Measurements from ENCODE around the gene ADH5. TPM values are rescaled to one million over a fixed set of nuclear protein-coding genes. Genes with fewer than 3 reads are reported as not detected.
"Not testable (repeated sequence)": the region's sequence is repeated elsewhere in the genome, so short reads cannot be mapped to it uniquely, and the experiment has no call there.

The ADH5 gene
- total RNA-seq, 1 donor from 2014 or later, result 193 TPM

GRCh38 chr4:99054428-99054994, 34.1 kb downstream of the ADH5 start:
- DNase-seq (ENCODE audit: missing footprints) (no peak), ATAC-seq (no peak)
- intact Hi-C loops (cut with DNase I), result no loop called here

DNA sequence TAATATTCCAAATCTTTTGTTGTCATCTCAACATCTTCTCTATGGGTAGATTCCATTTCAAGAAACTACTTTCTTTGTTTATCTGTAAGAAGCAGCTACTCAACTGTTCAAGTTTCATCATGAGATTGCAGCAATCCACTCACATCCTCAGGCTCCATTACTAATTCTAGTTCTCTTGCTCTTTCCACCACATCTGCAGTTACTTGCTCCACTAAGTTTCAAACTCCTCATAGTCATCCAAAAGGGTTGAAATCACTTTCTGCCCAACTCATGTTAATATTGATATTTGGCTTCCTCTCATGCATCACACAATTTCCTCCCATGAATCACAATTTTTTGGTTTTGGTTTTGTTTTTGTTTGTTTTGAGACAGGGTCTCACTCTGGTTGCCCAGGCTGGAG, 35.7 kb downstream of the ADH5 start:
- DNase-seq (ENCODE audit: missing footprints), result no peak
- no peak for ATAC-seq
- intact Hi-C loops (cut with DNase I), result no loop called here

DNA sequence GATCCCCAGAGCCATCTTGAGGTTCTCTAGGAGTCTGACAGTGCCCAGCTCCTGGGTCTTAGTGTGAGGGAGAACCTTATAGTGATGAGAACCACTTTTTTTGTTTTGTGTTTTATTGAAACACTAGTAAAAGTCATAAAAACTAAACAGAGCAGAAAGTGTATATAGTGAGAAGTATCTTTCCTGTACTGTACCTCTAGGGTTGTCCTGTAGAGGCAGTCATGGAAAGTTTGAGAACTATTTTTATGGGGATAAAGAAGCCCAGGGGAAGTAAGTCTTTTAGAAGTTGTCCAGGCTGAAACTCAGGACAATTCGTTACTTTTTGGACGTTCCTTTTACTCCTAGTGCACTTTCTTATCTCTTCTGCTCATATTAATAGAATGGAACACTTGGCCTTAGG, 40.9 kb downstream of the ADH5 start:
- ATAC-seq (no peak), DNase-seq (ENCODE audit: missing footprints) (no peak)
- intact Hi-C loops (cut with DNase I), result no loop called here

- intact Hi-C loops (cut with DNase I), result no loop called here
These were observed 45.2 kb downstream of the ADH5 start for GRCh38 chr4:99043346-99043745.

GRCh38 chr4:99038213-99038612, 50.4 kb downstream of the ADH5 start:
- DNase-seq (ENCODE audit: missing footprints) (no peak), ATAC-seq (no peak)
- intact Hi-C loops (cut with DNase I), result no loop called here

More at GRCh38 chr4:99043346-99043745, 45.2 kb downstream of the ADH5 start:
- DNase-seq (ENCODE audit: missing footprints) (no peak), ATAC-seq (no peak)

DNA sequence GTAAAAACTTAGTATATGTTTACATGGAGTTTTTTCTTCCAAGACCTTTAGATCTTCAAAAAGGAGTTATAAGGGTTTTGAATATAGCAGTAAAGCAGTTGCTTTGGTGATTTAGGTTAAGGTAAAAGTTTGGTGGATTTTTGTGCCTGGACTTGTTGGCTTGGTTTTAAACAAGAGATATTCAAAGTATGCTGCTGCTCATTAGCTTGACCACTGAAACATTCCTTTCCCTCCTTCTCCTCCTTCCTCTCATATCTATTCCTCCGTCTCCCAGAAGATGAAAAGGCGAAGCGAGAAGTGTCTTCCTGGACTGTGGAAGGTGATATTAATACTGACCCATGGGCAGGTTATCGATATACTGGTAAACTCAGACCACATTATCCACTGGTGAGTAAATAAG, 54.6 kb downstream of the ADH5 start:
- intact Hi-C loops (cut with DNase I), result no loop called here
- ATAC-seq, result no peak
- DNase-seq (ENCODE audit: missing footprints), result no peak

DNA sequence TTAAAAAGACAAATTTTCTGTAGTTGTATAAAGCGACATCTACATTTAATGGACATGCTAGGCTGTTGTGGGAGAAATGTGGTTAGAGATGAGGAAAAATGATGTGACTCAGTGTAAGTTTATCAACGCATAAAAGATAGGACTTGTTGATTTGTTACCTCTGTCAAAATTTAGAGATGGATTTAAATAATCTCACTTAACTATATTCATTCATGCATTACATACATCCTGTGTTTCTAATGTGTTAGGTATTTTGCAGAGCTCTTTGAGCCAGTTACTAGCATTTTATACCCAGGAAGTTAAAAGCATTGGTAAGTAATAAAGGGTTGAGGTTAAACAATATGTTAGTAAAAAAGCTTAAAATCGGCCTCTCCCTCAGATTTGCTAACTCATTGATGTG, 58.7 kb downstream of the ADH5 start:
- ATAC-seq, result no peak
- intact Hi-C loops (cut with DNase I), result no loop called here
- no peak for DNase-seq (ENCODE audit: missing footprints)

GRCh38 chr4:99029018-99029735, 59.4 kb downstream of the ADH5 start:
- no peak for ATAC-seq
- DNase-seq (ENCODE audit: missing footprints), result no peak
- intact Hi-C loops (cut with DNase I), result no loop called here

- DNase-seq (ENCODE audit: missing footprints), result no peak
These were observed 60.4 kb downstream of the ADH5 start for GRCh38 chr4:99028187-99028586.

DNA sequence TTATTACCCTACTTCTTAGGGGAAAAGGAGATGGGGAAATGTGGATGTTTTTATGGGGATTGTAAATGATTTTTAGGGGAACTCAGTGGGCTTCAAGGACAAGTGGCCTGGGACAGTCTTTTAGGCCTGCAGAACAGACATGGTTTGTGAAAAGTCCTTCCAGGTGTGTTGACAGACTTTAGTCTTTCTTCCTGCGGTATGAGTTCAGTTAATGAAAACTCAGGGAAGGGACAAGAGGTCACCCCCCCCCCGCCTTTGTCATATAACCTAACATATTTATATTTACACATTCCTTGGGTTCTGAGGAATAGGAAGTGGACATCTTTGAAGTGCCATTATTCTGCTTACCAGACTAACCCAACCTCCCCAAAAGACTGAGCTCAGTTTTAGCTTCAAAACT, 61.3 kb downstream of the ADH5 start:
- intact Hi-C loops (cut with DNase I), result no loop called here
- ATAC-seq (no peak), DNase-seq (ENCODE audit: missing footprints) (no peak)

More at GRCh38 chr4:99028187-99028586, 60.4 kb downstream of the ADH5 start:
- intact Hi-C loops (cut with DNase I), result no loop called here
- ATAC-seq, result no peak

GRCh38 chr4:99025506-99025905, 63.1 kb downstream of the ADH5 start:
- DNase-seq (ENCODE audit: missing footprints) (no peak), ATAC-seq (no peak)
- intact Hi-C loops (cut with DNase I), result no loop called here

DNA sequence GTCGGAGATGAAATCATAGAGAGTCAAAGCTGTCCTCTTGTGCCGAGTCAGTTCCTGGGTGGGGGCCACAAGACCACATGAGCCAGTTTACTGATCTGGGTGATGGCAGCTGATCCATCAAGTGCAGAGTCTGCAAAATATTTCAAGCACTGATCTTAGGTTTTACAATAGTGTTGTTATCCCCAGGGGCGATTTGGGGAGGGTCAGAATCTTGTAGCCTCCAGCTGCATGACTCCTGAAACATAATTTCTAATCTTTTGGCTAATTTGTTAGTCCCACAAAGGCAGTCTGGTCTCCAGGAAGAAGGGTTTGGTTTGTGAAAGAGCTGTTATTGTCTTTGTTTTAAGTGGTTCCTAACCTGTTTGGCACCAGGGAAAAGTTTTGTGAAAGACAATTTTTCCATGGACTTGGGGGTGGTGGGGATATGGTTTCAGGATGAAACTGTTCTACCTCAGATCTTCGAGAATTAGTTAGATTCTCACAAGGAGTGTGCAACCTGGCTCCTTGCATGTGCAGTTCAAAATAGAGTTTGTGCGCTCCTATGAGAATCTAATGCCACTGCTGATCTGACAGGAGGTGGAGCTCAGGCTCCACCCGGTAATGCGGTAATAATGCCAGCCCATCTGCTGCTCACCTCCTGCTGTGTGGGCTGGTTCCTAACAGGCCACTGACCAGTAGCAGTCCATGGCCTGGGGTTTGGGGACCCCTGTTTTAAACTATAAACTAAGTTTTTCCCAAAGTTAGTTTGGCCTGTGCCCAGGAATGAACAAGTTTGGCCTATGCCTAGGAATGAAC, 63.9 kb downstream of the ADH5 start:
- DNase-seq (ENCODE audit: missing footprints) (no peak), ATAC-seq (peak; percentile 83)
- intact Hi-C loops (cut with DNase I), result no loop called here

DNA sequence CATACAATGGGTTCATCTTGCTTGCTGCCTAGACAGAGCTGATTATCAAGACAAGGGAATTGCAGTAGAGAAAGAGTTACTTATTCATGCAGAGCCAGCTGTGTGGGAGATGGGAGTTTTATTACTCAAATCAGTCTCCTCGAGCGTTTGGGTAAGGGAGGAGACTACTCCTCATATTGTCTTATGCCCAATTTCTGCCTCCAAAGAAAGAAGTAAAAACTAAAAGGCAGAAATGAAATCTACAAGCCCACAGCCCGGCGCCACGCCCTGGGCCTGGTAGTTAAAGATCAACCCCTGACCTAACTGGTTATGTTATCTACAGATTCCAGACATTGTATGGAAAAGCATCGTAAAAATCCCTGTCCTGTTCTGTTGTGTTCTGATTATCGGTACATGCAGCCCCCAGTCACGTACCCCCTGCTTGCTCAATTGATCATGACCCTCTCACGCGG, 64.8 kb downstream of the ADH5 start:
- ATAC-seq; intact Hi-C loops (cut with DNase I); DNase-seq (ENCODE audit: missing footprints): not testable (repeated sequence)

- intact Hi-C loops (cut with DNase I), result no loop called here
- no peak for DNase-seq (ENCODE audit: missing footprints)
- no peak for ATAC-seq
These were observed 66.0 kb downstream of the ADH5 start for GRCh38 chr4:99022566-99022965.

GRCh38 chr4:99021386-99021785, 67.2 kb downstream of the ADH5 start:
- intact Hi-C loops (cut with DNase I), result no loop called here
- DNase-seq (ENCODE audit: missing footprints), result no peak
- no peak for ATAC-seq

Other genes starting within 250 kb of the ADH5 start
- 50.7 TPM for gene EIF4E, start 159.7 kb downstream of the ADH5 start, total RNA-seq
- gene METAP1, start 93.1 kb downstream of the ADH5 start, total RNA-seq, result 67.4 TPM
- not detected for gene ADH4, start 55.5 kb upstream of the ADH5 start, total RNA-seq
- gene ADH6, start 130.5 kb upstream of the ADH5 start, total RNA-seq, result not detected
- 0.84 TPM for gene ADH1A, start 202.2 kb upstream of the ADH5 start, total RNA-seq
- 155 TPM for gene ADH1B, start 232.6 kb upstream of the ADH5 start, total RNA-seq